GM12878 (cell line): Measurements from ENCODE around the gene POLD1. TPM values are rescaled to one million over a fixed set of nuclear protein-coding genes. Genes with fewer than 3 reads are reported as not detected.

Source experiments
- ATAC-seq: fragments of 200-7000 bp; cut with Tn5 transposase; 3 replicates; pipeline ENCODE4 v1.9.1; 2020; ENCODE audit warnings: mild to moderate bottlenecking, moderate library complexity
- BruUV-seq: library from RNA; stranded (reverse); fragments of 400-500 nt; replicated peaks from 2 replicates; lab custom pipeline; 2021; lab: Mats Ljungman, UMichigan
- CTCF ChIA-PET: fragments of 300-600 bp; sonication (Branson Sonifier 250); formaldehyde crosslinking; extraction: SDS; loops from one replicate; lab custom pipeline; 2021; ENCODE audit warnings: inconsistent platforms; lab: Yijun Ruan, JAX
- POLR2A ChIA-PET: fragments of 350-600 bp; formaldehyde crosslinking; extraction: SDS; loops from one replicate; lab custom pipeline; 2021; ENCODE audit warnings: inconsistent platforms; lab: Charles Lee
- RAD21 ChIA-PET: fragments of 300-600 bp; sonication (Branson Sonifier 250); formaldehyde crosslinking; loops from one replicate; lab custom pipeline; 2023; ENCODE audit warnings: antibody characterized with exemption; ENCODE audit not compliant: unreplicated experiment; lab: Charles Lee
- SMC1A ChIA-PET: fragments of 300-600 bp; sonication (Branson Sonifier 250); formaldehyde crosslinking; loops from one replicate; lab custom pipeline; 2023; ENCODE audit not compliant: unreplicated experiment, uncharacterized antibody; lab: Charles Lee
- DNase-seq: peaks from one replicate; pipeline ENCODE4 v3.0.0-alpha.2; 2011; ENCODE audit warnings: low read depth, low spot score
- FAIRE-seq: peaks from 3 replicates; lab custom pipeline; 2011; peaks lifted over from hg19 to GRCh38; lab: Jason Lieb, UNC
- H2AFZ ChIP-seq: 2 replicates; pipeline ENCODE4 v1.6.0; 2011; ENCODE audit warnings: low read depth, low read length, control low read depth; ENCODE audit not compliant: control insufficient read depth
- H3K27ac ChIP-seq: 2 replicates; pipeline ENCODE4 v1.5.1; 2011; ENCODE audit warnings: control low read depth; ENCODE audit not compliant: control insufficient read depth, insufficient read depth
- H3K27me3 ChIP-seq, 2 experiments: replicated peaks in 1 of 2; 2 replicates each; pipeline versions ENCODE4 v1.6.0 to v1.6.1; 2011; ENCODE audit warnings: low read length in 1 of 2; ENCODE audit not compliant: control insufficient read depth in 2 of 2, insufficient read depth in 2 of 2
- H3K36me3 ChIP-seq, 2 experiments: 2 replicates each; pipeline ENCODE4 v1.5.1; 2011; ENCODE audit warnings: low read length in 1 of 2; ENCODE audit not compliant: control insufficient read depth in 2 of 2, insufficient read depth in 2 of 2
- H3K4me1 ChIP-seq: 2 replicates; pipeline ENCODE4 v1.6.1; 2011; ENCODE audit warnings: mild to moderate bottlenecking, low read length, moderate library complexity, mixed read lengths; ENCODE audit not compliant: control insufficient read depth, insufficient read depth
- H3K4me2 ChIP-seq: 2 replicates; pipeline ENCODE4 v1.6.0; 2011; ENCODE audit warnings: control low read depth; ENCODE audit not compliant: control insufficient read depth, insufficient read depth
- H3K4me3 ChIP-seq: fragments of 200-600 bp; sonication (generic); 2 replicates; pipeline ENCODE4 v1.5.1; 2016
- H3K79me2 ChIP-seq: 2 replicates; pipeline ENCODE4 v1.6.0; 2011; ENCODE audit warnings: low read length; ENCODE audit not compliant: control insufficient read depth, insufficient read depth
- H3K9ac ChIP-seq: 2 replicates; pipeline ENCODE4 v1.8.0; 2011; ENCODE audit warnings: low read length, control low read depth, mixed read lengths; ENCODE audit not compliant: control insufficient read depth, insufficient read depth
- H3K9me3 ChIP-seq: replicated peaks from 3 replicates; pipeline ENCODE4 v1.5.1; 2011; ENCODE audit warnings: mild to moderate bottlenecking, low read length; ENCODE audit not compliant: control insufficient read depth, insufficient read depth
- H4K20me1 ChIP-seq: 2 replicates; pipeline ENCODE4 v1.6.0; 2011; ENCODE audit not compliant: control insufficient read depth, insufficient read depth
- BCL3 ChIP-seq: IDR thresholded peaks from 2 replicates; pipeline ENCODE4 v1.6.1; 2011; ENCODE audit warnings: borderline replicate concordance, low read depth, mild to moderate bottlenecking, moderate library complexity, low read length; ENCODE audit not compliant: insufficient read depth, poor library complexity, severe bottlenecking
- CBX5 ChIP-seq: sonication (generic); IDR thresholded peaks from 2 replicates; pipeline ENCODE4 v1.6.1; 2016; ENCODE audit warnings: low read depth, moderate library complexity, mild to moderate bottlenecking, inconsistent platforms
- CUX1 ChIP-seq: IDR thresholded peaks from 2 replicates; pipeline ENCODE4 v1.6.1; 2012; ENCODE audit warnings: improper control_type of control experiment, low read depth, low read length; ENCODE audit not compliant: insufficient replicate concordance
- DPF2 ChIP-seq: fragments of 450-650 bp; IDR thresholded peaks from 2 replicates; pipeline ENCODE4 v1.6.1; 2017; ENCODE audit warnings: mild to moderate bottlenecking
- E4F1 ChIP-seq: fragments of 450-650 bp; IDR thresholded peaks from 2 replicates; pipeline ENCODE4 v1.6.1; 2018; ENCODE audit warnings: borderline replicate concordance, mild to moderate bottlenecking; ENCODE audit not compliant: partially characterized antibody
- KAT2A ChIP-seq: conservative IDR thresholded peaks from 2 replicates; pipeline ENCODE4 v1.6.1; 2011; ENCODE audit warnings: low read depth, low read length; ENCODE audit not compliant: control insufficient read depth
- NR2F1 ChIP-seq: fragments of 450-650 bp; conservative IDR thresholded peaks from 2 replicates; pipeline ENCODE4 v1.6.1; 2017; ENCODE audit warnings: mild to moderate bottlenecking
- POU2F2 ChIP-seq: IDR thresholded peaks from 3 replicates; pipeline ENCODE4 v1.6.1; 2011; ENCODE audit warnings: low read depth, mild to moderate bottlenecking, low read length, borderline replicate concordance
- RFX5 ChIP-seq: IDR thresholded peaks from 2 replicates; pipeline ENCODE4 v1.6.1; 2011; ENCODE audit warnings: low read depth, low read length, improper control_type of control experiment
- SMAD5 ChIP-seq: IDR thresholded peaks from 2 replicates; pipeline ENCODE4 v1.6.1; 2016; ENCODE audit warnings: antibody characterized with exemption, low read depth
- SMC3 ChIP-seq: IDR thresholded peaks from 2 replicates; pipeline ENCODE4 v1.6.1; 2011; ENCODE audit warnings: low read length, improper control_type of control experiment, borderline replicate concordance
- TCF7 ChIP-seq: IDR thresholded peaks from 2 replicates; pipeline ENCODE4 v1.6.1; 2014; ENCODE audit warnings: antibody characterized with exemption, borderline replicate concordance
- WRNIP1 ChIP-seq: IDR thresholded peaks from 2 replicates; pipeline ENCODE4 v1.6.1; 2011; ENCODE audit warnings: low read depth, low read length, improper control_type of control experiment, borderline replicate concordance
- WGBS: methylation state at CpG from one replicate; pipeline ENCODE4 v1.1.6; 2016; ENCODE audit warnings: low lambda C conversion rate; ENCODE audit not compliant: insufficient replicate concordance, insufficient coverage; ENCODE audit errors: missing lambda C conversion rate; 5-methylcytosine and 5-hydroxymethylcytosine counted together
- in situ Hi-C: fragments of 300-500 bp; cut with MboI; formaldehyde crosslinking; loops from 9 replicates; pipeline ENCODE4 v1.14.3; 2018; ENCODE audit warnings: mixed read lengths
- intact Hi-C: fragments of 100-400 bp; cut with micrococcal nuclease; formaldehyde crosslinking; loops from one replicate; pipeline ENCODE4 v1.14.2; 2022; ENCODE audit not compliant: unreplicated experiment
- polyA plus RNA-seq, 11 experiments: library from polyadenylated mRNA; depleted of rRNA in 4 of 11; unstranded in 6 of 11; stranded (reverse) in 5 of 11; fragments of >200 nt; fragmentation: Nextera tagmentation in 4 of 11; fragmentation: Illumina TruSeq in 1 of 11; extraction: Ambion mirVana in 4 of 11; extraction: Trizol in 1 of 11; gene quantifications; 1 replicate in 1 of 11; 2 replicates in 10 of 11; pipeline versions ENCODE4 v1.2.1 to v1.2.3, GENCODE V29; 2011 to 2016; ENCODE audit warnings: inconsistent platforms in 2 of 11, missing spikeins in 2 of 11, low read depth in 1 of 11
- total RNA-seq, 4 experiments: library from RNA; depleted of rRNA in 3 of 4; stranded (reverse); fragments of >200 nt in 3 of 4; fragmentation: Illumina TruSeq in 1 of 4; extraction: Trizol in 1 of 4; gene quantifications; 2 replicates each; pipeline versions ENCODE4 v1.2.1 to v1.2.3, GENCODE V29; 2013 to 2021

POLD1 gene
- total and polyA plus RNA-seq, 10 of the 15 experiments (the other 5 are each of a cell fraction or from before 2014, with no cell fraction given) = 0.76 to 165 (median 63.4) TPM

GRCh38 chr19:50418176-50419021 is 34.3 kb downstream of the POLD1 start, which contains the start of gene SPIB:
TSS of gene SPIB (plus strand) at chr19:50418938. CDS start at chr19:50418963, 25 bp downstream.
- no TSS peak for BruUV-seq
- no peaks in the 10 kb centered on the region for H3K27me3 ChIP-seq
- peaks cover 33% of the 10 kb centered on the region for H3K79me2 ChIP-seq
- peak within 1 kb of the TSS; percentile 60 for H3K9ac ChIP-seq
- ATAC-seq = peak; percentile 36
- ChIA-PET POLR2A (interaction anchor here (0.6 to 4.8 kb wide), 17 partner anchors 11 to 528 kb away, joined by 3 to 26 read pairs (median 3); partner anchors contain the start of genes NR1H2 and POLD1), RAD21 (interaction anchor here (0.8 to 2.7 kb wide), 7 partner anchors 12 to 77 kb away, joined by 3 to 14 read pairs (median 4); partner anchors contain the start of genes NAPSA and POLD1), SMC1A (interaction anchor here (0.8 kb wide), 1 partner anchor 42 kb away, joined by 4 read pairs; no protein-coding TSS in a partner anchor), CTCF (interaction anchor here (0.6 to 4.2 kb wide), 5 partner anchors 10 to 138 kb away, joined by 3 to 28 read pairs (median 3); no protein-coding TSS in a partner anchor)
- peaks cover 44% of the 10 kb centered on the region for H3K4me1 ChIP-seq
- no peak for FAIRE-seq
- 1% methylated on average over 29 of the region's 34 CpGs for WGBS
- peak within 1 kb of the TSS; percentile 31 for H2AFZ ChIP-seq
- H3K4me3 ChIP-seq = peak within 1 kb of the TSS; percentile 78
- H4K20me1 ChIP-seq = peaks cover 2% of the 10 kb centered on the region
- intact Hi-C loops (loop anchor here (2.0 kb wide), 3 partner anchors 14 to 50 kb away; partner anchors contain the start of gene MYBPC2), in situ Hi-C loops (no loop called here)
- no peak for DNase-seq
- peaks cover 3 to 6% of the 10 kb centered on the region in 2 experiments; a peak in 3 of 4 replicates for H3K36me3 ChIP-seq
- H3K9me3 ChIP-seq = no peaks in the 10 kb centered on the region
- peak within 1 kb of the TSS; percentile 61 for H3K4me2 ChIP-seq
- H3K27ac ChIP-seq = peak within 1 kb of the TSS; percentile 79
- TF ChIP-seq BCL3 (peak; percentile 80), CBX5 (no peak), WRNIP1 (no peak), E4F1 (no peak), KAT2A (no peak), SMAD5 (peak; percentile 57; the same call in 1 of the 2 replicates), CUX1 (no peak), SMC3 (no peak), POU2F2 (peak; percentile 72; the same call in 2 of the 3 replicates), RFX5 (no peak), TCF7 (no peak), NR2F1 (peak; percentile 91), DPF2 (0 out of 2 replicates have a peak, but pooled peaks have one; percentile 37)
